OCI-LY3 (cell line): ENCODE results near the gene NUFIP2.

ENCODE experiments used
- CTCF ChIP-seq: fragments of 200-600, 300-600 bp; sonication (generic); IDR thresholded peaks from 2 replicates; pipeline ENCODE4 v1.5.1; 2014; ENCODE audit warnings: antibody characterized with exemption, low read length, low read depth
- EZH2phosphoT487 ChIP-seq: fragments of 200-600 bp; shearing (Covaris generic); IDR thresholded peaks from 2 replicates; pipeline ENCODE4 v1.6.1; 2018; ENCODE audit warnings: antibody characterized with exemption, mixed run types, low read depth

- no peak for TF ChIP-seq CTCF
- no peak for TF ChIP-seq EZH2phosphoT487
Observed at GRCh38 chr17:29216856-29217255, 77.1 kb downstream of the NUFIP2 start.
